ENCODE results near the gene ATF7.

Gene ATF7

DNA sequence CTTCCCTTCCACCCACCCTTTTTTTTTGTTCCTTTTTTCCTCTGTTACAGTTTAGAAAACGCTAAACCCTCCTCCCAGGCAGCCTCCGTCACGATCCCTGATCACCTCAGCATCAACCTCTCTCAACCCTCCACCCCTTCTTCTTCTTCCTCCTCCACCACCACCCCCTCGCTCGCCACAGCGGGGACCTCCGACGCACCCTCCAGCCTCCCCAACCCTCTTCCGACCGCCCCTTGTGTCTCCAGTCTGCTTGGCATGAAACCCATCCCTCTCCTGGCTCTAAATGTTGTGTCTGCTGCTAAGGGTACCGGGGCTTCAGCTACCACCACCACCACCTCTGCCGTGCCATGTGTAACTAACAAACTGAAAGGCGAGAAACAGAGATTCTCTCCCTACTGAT is 151.4 kb downstream of the ATF7 start:
- Histone ChIP-seq H3K36me3 (ENCODE audit: control insufficient read depth, insufficient read depth, low read length) (peaks cover 36% of the 10 kb centered on the region), H3K4me3 (replicated peaks; ENCODE audit: low read depth, low read length) (no peak overlapping the region), H3K27me3 (replicated peaks; ENCODE audit: control insufficient read depth, insufficient read depth, low read length) (no peaks in the 10 kb centered on the region)
- TF ChIP-seq, protein P1, sequence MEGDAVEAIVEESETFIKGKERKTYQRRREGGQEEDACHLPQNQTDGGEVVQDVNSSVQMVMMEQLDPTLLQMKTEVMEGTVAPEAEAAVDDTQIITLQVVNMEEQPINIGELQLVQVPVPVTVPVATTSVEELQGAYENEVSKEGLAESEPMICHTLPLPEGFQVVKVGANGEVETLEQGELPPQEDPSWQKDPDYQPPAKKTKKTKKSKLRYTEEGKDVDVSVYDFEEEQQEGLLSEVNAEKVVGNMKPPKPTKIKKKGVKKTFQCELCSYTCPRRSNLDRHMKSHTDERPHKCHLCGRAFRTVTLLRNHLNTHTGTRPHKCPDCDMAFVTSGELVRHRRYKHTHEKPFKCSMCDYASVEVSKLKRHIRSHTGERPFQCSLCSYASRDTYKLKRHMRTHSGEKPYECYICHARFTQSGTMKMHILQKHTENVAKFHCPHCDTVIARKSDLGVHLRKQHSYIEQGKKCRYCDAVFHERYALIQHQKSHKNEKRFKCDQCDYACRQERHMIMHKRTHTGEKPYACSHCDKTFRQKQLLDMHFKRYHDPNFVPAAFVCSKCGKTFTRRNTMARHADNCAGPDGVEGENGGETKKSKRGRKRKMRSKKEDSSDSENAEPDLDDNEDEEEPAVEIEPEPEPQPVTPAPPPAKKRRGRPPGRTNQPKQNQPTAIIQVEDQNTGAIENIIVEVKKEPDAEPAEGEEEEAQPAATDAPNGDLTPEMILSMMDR (IDR thresholded peaks at IDR 0.05; ENCODE audit: insufficient read depth, low read length, poor library complexity, severe bottlenecking), result no peak
- DNase-seq (ENCODE audit: extremely low read depth, insufficient read length), result no peak

DNA sequence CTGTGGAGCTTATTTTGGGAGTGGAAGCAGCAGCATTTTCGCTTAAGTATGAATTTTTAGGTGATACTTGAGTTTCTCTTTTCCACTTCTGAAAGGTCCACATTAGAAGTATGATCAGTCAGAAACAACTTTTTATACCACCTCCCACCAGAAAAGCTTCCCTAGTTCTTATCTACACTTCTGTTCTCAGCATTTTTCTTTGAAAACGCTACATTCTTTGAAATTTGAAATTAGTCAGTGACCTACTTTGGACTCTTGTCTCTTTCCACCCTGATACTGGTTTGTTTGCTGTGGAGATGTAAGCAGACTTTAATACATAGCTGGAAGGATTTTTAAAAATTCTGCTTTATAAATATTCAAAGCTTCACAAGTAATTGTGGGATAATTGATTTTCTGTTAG is 152.1 kb downstream of the ATF7 start:
- DNase-seq (ENCODE audit: extremely low read depth, insufficient read length), result no peak
- H3K27me3 ChIP-seq (replicated peaks; ENCODE audit: control insufficient read depth, insufficient read depth, low read length), result no peaks in the 10 kb centered on the region
- H3K36me3 ChIP-seq (ENCODE audit: control insufficient read depth, insufficient read depth, low read length), result peaks cover 37% of the 10 kb centered on the region
- TF ChIP-seq, protein P1 (IDR thresholded peaks at IDR 0.05; ENCODE audit: insufficient read depth, low read length, poor library complexity, severe bottlenecking), result no peak
- H3K4me3 ChIP-seq (replicated peaks; ENCODE audit: low read depth, low read length), result no peak overlapping the region

DNA sequence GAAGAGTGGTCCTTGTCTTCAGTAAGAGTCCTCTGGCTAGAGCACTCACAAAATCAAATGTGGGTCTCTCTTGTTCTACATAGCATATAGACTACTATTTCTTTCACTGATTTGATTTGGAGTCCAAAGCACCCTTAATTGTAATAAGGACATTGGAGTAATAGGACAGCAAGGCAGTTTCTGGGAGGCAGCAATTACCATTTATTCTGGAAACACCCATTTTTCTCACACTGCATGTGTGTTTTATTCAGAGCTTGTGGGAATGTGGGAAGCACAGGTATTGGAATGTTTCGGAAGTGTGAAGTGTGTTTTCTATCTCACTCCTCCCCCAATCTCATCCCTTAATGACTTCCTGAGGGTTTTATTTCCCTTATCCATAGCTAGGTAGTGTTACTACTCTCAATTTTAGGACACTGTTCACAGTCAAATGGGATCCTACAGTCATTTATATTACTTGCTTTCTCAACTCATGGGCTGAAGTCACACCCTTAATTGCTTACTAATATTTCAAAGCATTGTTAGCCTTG is 154.1 kb downstream of the ATF7 start:
- H3K4me3 ChIP-seq (replicated peaks; ENCODE audit: low read depth, low read length), result no peak overlapping the region

DNA sequence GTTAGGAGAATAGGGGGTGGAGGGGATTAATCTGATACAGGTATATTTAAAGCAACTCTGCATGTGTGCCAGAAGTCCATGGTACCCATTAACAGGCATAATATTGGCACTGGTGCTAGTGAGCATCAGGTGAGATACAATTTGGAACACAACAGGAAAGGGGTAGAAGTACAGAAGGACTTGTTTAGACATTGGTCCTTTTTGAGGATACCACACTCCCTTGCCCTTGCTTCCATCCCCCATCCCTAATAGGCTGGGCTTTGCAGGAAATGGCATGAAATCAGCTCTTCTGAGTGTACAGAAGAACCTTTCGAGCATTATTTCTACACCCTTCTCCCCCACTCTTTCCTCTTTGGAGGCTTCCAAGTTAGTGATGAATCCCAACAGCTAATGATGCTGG is 157.9 kb downstream of the ATF7 start:
- no peaks in the 10 kb centered on the region for H3K27me3 ChIP-seq (replicated peaks; ENCODE audit: control insufficient read depth, insufficient read depth, low read length)
- TF ChIP-seq, protein P1 (IDR thresholded peaks at IDR 0.05; ENCODE audit: insufficient read depth, low read length, poor library complexity, severe bottlenecking), result no peak
- no peak for DNase-seq (ENCODE audit: extremely low read depth, insufficient read length)
- peaks cover 53% of the 10 kb centered on the region for H3K36me3 ChIP-seq (ENCODE audit: control insufficient read depth, insufficient read depth, low read length)
- H3K4me3 ChIP-seq (replicated peaks; ENCODE audit: low read depth, low read length), result no peak overlapping the region

More for the DNA sequence above, 154.1 kb downstream of the ATF7 start:
- H3K27me3 ChIP-seq (replicated peaks; ENCODE audit: control insufficient read depth, insufficient read depth, low read length), result no peaks in the 10 kb centered on the region
- DNase-seq (ENCODE audit: extremely low read depth, insufficient read length), result no peak
- H3K36me3 ChIP-seq (ENCODE audit: control insufficient read depth, insufficient read depth, low read length), result peaks cover 41% of the 10 kb centered on the region
- TF ChIP-seq, protein P1 (IDR thresholded peaks at IDR 0.05; ENCODE audit: insufficient read depth, low read length, poor library complexity, severe bottlenecking), result no peak

DNA sequence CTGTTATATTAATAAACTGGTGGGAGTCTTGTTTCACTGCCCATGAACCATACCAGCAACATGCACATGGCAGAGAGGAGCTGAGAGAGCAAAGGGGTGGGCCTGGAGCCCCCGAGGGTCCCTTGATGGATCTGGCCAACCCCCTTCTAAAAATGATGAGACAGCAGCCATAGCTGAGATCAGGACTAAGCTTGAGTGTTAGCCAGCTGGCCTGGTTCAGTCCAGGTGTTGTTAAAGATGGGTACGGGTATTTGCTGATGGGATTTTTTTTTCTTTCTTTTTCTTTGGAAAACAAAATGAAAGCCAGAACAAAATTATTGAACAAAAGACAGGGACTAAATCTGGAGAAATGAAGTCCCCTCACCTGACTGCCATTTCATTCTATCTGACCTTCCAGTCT is 158.3 kb downstream of the ATF7 start:
- H3K4me3 ChIP-seq (replicated peaks; ENCODE audit: low read depth, low read length), result no peak overlapping the region
- H3K27me3 ChIP-seq (replicated peaks; ENCODE audit: control insufficient read depth, insufficient read depth, low read length), result no peaks in the 10 kb centered on the region
- H3K36me3 ChIP-seq (ENCODE audit: control insufficient read depth, insufficient read depth, low read length), result peaks cover 56% of the 10 kb centered on the region
- TF ChIP-seq, protein P1 (IDR thresholded peaks at IDR 0.05; ENCODE audit: insufficient read depth, low read length, poor library complexity, severe bottlenecking), result no peak
- DNase-seq (ENCODE audit: extremely low read depth, insufficient read length), result no peak

DNA sequence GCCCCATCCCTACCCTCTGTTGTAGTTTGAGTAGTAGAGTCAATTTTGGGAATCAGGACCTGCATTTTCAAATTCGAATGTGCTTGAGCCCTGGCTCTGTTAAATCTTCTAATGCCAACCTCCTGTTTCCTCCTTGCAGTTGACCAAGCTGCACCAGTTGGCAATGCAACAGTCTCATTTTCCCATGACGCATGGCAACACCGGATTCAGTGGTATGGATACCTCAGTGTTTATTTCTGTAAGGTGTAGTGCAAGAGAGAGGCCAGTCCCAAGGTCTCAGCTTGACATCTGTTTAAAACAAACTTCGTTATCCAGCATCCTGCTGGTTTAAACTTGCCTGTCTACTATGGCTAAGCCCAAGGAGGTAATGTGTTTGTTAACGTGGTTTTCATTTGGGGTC is 159.1 kb downstream of the ATF7 start:
- TF ChIP-seq, protein P1 (IDR thresholded peaks at IDR 0.05; ENCODE audit: insufficient read depth, low read length, poor library complexity, severe bottlenecking), result no peak
- H3K27me3 ChIP-seq (replicated peaks; ENCODE audit: control insufficient read depth, insufficient read depth, low read length), result no peaks in the 10 kb centered on the region
- no peak for DNase-seq (ENCODE audit: extremely low read depth, insufficient read length)
- peaks cover 59% of the 10 kb centered on the region for H3K36me3 ChIP-seq (ENCODE audit: control insufficient read depth, insufficient read depth, low read length)
- H3K4me3 ChIP-seq (replicated peaks; ENCODE audit: low read depth, low read length), result no peak overlapping the region
